Measurements from ENCODE around the gene HCN3.

DNA sequence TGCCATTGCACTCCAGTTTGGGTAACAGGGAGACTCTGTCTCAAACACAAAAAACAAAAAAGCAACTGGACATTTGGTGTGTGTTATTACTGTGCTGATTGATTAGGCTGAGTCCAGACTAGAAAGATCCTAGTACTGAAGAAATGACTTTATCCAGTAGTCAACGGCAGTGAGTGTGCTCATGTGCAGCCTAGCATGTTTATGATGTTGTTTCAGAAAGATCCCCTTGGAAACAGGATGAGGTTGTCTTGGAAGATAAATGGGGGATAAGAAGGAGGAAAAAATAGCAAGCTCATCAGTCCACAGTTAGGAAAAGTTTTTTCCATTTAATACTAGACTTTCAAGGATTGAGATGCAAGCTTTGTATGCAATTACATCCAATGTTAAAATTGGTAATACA lies 57.7 kb downstream of the HCN3 start:
- TF ChIP-seq CTCF (IDR thresholded peaks at IDR 0.05): no peak
- TF ChIP-seq POLR2A (IDR thresholded peaks at IDR 0.05): no peak

Data from lower leg skin (tissue), 3 donors.